ENCODE data around the gene FCN1.
"Not testable (repeated sequence)": the region's sequence is repeated elsewhere in the genome, so short reads cannot be mapped to it uniquely, and the experiment has no call there.

Gene FCN1

GRCh38 chr9:134959126-134959970 is 41.6 kb upstream of the FCN1 start:
- DNase-seq (ENCODE audit: extremely low read depth, low read depth), result no peak
- no peak for TF ChIP-seq CTCF (IDR thresholded peaks at IDR 0.05; ENCODE audit: low read depth, low read length, missing control alignments)
- H3K4me3 ChIP-seq (replicated peaks; ENCODE audit: low read depth, low read length), result no peak overlapping the region

GRCh38 chr9:134957945-134958227 is 40.2 kb upstream of the FCN1 start:
- no peak for DNase-seq (ENCODE audit: extremely low read depth, low read depth)
- no peak for TF ChIP-seq CTCF (IDR thresholded peaks at IDR 0.05; ENCODE audit: low read depth, low read length, missing control alignments)
- H3K4me3 ChIP-seq (replicated peaks; ENCODE audit: low read depth, low read length), result no peak overlapping the region

GRCh38 chr9:134957165-134957944 is 39.6 kb upstream of the FCN1 start:
- DNase-seq (ENCODE audit: extremely low read depth, low read depth), result no peak
- H3K4me3 ChIP-seq (replicated peaks; ENCODE audit: low read depth, low read length), result no peak overlapping the region
- TF ChIP-seq CTCF (IDR thresholded peaks at IDR 0.05; ENCODE audit: low read depth, low read length, missing control alignments), result no peak

GRCh38 chr9:134956387-134956786 is 38.7 kb upstream of the FCN1 start:
- DNase-seq (ENCODE audit: extremely low read depth, low read depth); H3K4me3 ChIP-seq (replicated peaks; ENCODE audit: low read depth, low read length): not testable (repeated sequence)

GRCh38 chr9:134955801-134956200 is 38.1 kb upstream of the FCN1 start:
- no peak for DNase-seq (ENCODE audit: extremely low read depth, low read depth)
- H3K4me3 ChIP-seq (replicated peaks; ENCODE audit: low read depth, low read length), result no peak overlapping the region
- no peak for TF ChIP-seq CTCF (IDR thresholded peaks at IDR 0.05; ENCODE audit: low read depth, low read length, missing control alignments)

- DNase-seq (ENCODE audit: extremely low read depth, low read depth), result no peak
- no peak overlapping the region for H3K4me3 ChIP-seq (replicated peaks; ENCODE audit: low read depth, low read length)
- TF ChIP-seq CTCF (IDR thresholded peaks at IDR 0.05; ENCODE audit: low read depth, low read length, missing control alignments), result no peak
Observed at GRCh38 chr9:134955156-134955555, 37.4 kb upstream of the FCN1 start.

GRCh38 chr9:134951994-134952393 is 34.3 kb upstream of the FCN1 start:
- no peak for TF ChIP-seq CTCF (IDR thresholded peaks at IDR 0.05; ENCODE audit: low read depth, low read length, missing control alignments)
- no peak overlapping the region for H3K4me3 ChIP-seq (replicated peaks; ENCODE audit: low read depth, low read length)
- DNase-seq (ENCODE audit: extremely low read depth, low read depth), result no peak

Measured in HFF-Myc (cell line).